ENCODE measurements around the gene RANBP1. TPM values are rescaled to one million over a fixed set of nuclear protein-coding genes. Genes with fewer than 3 reads are reported as not detected.

Gene RANBP1
- total and polyA plus RNA-seq, 9 of the 15 experiments (the other 6 are each of a cell fraction or from before 2014, with no cell fraction given), result 162 to 2,891 (median 1,289) TPM

DNA sequence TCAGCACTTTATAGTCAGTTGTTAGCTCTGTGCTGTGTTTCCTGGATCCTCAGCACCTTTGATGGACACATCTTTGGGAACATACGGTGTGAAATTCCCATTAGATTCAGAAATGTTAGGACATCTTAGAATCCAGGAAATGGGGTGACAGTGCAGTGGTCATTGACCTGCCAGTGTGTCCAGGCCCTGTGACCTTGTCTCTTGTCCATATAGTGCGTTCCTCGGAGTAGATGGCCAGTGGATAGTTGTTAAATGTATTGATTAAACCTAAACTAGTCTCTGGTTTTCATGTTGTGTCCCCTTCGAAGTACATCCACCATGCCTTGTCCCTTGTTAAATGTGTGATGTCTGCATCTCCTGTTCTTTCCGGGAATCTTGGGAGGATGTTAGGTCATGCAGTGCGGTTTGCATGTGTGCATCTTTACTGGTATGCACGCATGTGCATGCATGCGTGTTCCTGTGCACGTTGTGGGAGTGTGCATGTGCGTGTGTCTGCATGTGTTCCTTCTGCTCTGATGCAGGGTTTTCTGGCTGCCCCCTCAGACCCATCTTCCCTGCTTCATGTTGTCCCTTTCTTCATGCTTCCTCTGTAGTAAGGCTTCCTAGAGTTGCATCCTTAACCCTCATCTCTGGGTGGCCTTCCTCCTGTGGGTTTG, 31.9 kb upstream of the RANBP1 start (continued):
- TF ChIP-seq, protein P1, sequence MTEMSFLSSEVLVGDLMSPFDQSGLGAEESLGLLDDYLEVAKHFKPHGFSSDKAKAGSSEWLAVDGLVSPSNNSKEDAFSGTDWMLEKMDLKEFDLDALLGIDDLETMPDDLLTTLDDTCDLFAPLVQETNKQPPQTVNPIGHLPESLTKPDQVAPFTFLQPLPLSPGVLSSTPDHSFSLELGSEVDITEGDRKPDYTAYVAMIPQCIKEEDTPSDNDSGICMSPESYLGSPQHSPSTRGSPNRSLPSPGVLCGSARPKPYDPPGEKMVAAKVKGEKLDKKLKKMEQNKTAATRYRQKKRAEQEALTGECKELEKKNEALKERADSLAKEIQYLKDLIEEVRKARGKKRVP (CRISPR knock-in tag; IDR thresholded peaks at IDR 0.05), result no peak
- no peak for TF ChIP-seq COPS2 (conservative IDR thresholded peaks at IDR 0.05)
- TF ChIP-seq RBBP5 (IDR thresholded peaks at IDR 0.05; ENCODE audit: borderline replicate concordance, insufficient read depth, low read length, poor library complexity, severe bottlenecking), result peak; percentile 19
- TF ChIP-seq KDM1A (IDR thresholded peaks at IDR 0.05), result no peak
- TF ChIP-seq HNRNPUL1 (IDR thresholded peaks at IDR 0.05; ENCODE audit: low read length), result no peak
- 0 out of 4 replicates have a peak, but pooled peaks of 1 of the 2 experiments have one; percentile 9 for TF ChIP-seq SIX5 (IDR thresholded peaks at IDR 0.05; ENCODE audit: borderline replicate concordance in 1 of 2, insufficient read depth in 1 of 2, low read depth in 1 of 2, low read length in 2 of 2)
- TF ChIP-seq SRF (CRISPR knock-in tag; IDR thresholded peaks at IDR 0.05), result 0 out of 4 replicates have a peak, but pooled peaks of 1 of the 2 experiments have one; percentile 43
- no peak for TF ChIP-seq HEY1 (CRISPR knock-in tag; IDR thresholded peaks at IDR 0.05; ENCODE audit: borderline replicate concordance)
- TF ChIP-seq SP2 (IDR thresholded peaks at IDR 0.05; ENCODE audit: extremely low read depth, low read depth, low read length, poor library complexity, severe bottlenecking), result no peak
- TF ChIP-seq WHSC1 (IDR thresholded peaks at IDR 0.05; ENCODE audit: low read length), result peak; percentile 100
- no peak for TF ChIP-seq ZFP30 (CRISPR knock-in tag; IDR thresholded peaks at IDR 0.05; ENCODE audit: borderline replicate concordance)
- no peak for TF ChIP-seq NCOA1 (IDR thresholded peaks at IDR 0.05; ENCODE audit: low read depth)
- no peak for TF ChIP-seq ZNF561 (CRISPR knock-in tag; conservative IDR thresholded peaks at IDR 0.05)
- no peak for TF ChIP-seq TRIM28 (IDR thresholded peaks at IDR 0.05)
- TF ChIP-seq GTF2A2 (tag; IDR thresholded peaks at IDR 0.05), result 0 out of 2 replicates have a peak, but pooled peaks have one; percentile 7
- TF ChIP-seq, protein P2, sequence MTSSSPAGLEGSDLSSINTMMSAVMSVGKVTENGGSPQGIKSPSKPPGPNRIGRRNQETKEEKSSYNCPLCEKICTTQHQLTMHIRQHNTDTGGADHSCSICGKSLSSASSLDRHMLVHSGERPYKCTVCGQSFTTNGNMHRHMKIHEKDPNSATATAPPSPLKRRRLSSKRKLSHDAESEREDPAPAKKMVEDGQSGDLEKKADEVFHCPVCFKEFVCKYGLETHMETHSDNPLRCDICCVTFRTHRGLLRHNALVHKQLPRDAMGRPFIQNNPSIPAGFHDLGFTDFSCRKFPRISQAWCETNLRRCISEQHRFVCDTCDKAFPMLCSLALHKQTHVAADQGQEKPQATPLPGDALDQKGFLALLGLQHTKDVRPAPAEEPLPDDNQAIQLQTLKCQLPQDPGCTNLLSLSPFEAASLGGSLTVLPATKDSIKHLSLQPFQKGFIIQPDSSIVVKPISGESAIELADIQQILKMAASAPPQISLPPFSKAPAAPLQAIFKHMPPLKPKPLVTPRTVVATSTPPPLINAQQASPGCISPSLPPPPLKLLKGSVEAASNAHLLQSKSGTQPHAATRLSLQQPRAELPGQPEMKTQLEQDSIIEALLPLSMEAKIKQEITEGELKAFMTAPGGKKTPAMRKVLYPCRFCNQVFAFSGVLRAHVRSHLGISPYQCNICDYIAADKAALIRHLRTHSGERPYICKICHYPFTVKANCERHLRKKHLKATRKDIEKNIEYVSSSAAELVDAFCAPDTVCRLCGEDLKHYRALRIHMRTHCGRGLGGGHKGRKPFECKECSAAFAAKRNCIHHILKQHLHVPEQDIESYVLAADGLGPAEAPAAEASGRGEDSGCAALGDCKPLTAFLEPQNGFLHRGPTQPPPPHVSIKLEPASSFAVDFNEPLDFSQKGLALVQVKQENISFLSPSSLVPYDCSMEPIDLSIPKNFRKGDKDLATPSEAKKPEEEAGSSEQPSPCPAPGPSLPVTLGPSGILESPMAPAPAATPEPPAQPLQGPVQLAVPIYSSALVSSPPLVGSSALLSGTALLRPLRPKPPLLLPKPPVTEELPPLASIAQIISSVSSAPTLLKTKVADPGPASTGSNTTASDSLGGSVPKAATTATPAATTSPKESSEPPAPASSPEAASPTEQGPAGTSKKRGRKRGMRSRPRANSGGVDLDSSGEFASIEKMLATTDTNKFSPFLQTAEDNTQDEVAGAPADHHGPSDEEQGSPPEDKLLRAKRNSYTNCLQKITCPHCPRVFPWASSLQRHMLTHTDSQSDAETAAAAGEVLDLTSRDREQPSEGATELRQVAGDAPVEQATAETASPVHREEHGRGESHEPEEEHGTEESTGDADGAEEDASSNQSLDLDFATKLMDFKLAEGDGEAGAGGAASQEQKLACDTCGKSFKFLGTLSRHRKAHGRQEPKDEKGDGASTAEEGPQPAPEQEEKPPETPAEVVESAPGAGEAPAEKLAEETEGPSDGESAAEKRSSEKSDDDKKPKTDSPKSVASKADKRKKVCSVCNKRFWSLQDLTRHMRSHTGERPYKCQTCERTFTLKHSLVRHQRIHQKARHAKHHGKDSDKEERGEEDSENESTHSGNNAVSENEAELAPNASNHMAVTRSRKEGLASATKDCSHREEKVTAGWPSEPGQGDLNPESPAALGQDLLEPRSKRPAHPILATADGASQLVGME (CRISPR knock-in tag; IDR thresholded peaks at IDR 0.05), result no peak
- TF ChIP-seq, protein P3, sequence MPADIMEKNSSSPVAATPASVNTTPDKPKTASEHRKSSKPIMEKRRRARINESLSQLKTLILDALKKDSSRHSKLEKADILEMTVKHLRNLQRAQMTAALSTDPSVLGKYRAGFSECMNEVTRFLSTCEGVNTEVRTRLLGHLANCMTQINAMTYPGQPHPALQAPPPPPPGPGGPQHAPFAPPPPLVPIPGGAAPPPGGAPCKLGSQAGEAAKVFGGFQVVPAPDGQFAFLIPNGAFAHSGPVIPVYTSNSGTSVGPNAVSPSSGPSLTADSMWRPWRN (IDR thresholded peaks at IDR 0.05; ENCODE audit: low read depth), result no peak
- no peak for TF ChIP-seq SP1 (CRISPR knock-in tag; IDR thresholded peaks at IDR 0.05)
- TF ChIP-seq GTF2F1 (IDR thresholded peaks at IDR 0.05; ENCODE audit: low read depth, low read length), result no peak
- TF ChIP-seq, protein P4, sequence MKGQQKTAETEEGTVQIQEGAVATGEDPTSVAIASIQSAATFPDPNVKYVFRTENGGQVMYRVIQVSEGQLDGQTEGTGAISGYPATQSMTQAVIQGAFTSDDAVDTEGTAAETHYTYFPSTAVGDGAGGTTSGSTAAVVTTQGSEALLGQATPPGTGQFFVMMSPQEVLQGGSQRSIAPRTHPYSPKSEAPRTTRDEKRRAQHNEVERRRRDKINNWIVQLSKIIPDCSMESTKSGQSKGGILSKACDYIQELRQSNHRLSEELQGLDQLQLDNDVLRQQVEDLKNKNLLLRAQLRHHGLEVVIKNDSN (CRISPR knock-in tag; IDR thresholded peaks at IDR 0.05), result no peak

Data from K562 (cell line).